DND-41 (cell line): Measurements from ENCODE around the gene DSCAM.
"Not testable (repeated sequence)": the region's sequence is repeated elsewhere in the genome, so short reads cannot be mapped to it uniquely, and the experiment has no call there.

Source experiments
- ATAC-seq: fragments of 200-7000 bp; cut with Tn5 transposase; 3 replicates; pipeline ENCODE4 v1.9.1; 2021; ENCODE audit warnings: low read depth; ENCODE audit not compliant: insufficient read depth
- DNase-seq: peaks from one replicate; pipeline ENCODE4 v3.0.0-alpha.2; 2020
- H2AFZ ChIP-seq: 2 replicates; pipeline ENCODE4 v1.6.0; 2012; ENCODE audit warnings: low read depth, low read length
- H3K27ac ChIP-seq: 2 replicates; pipeline ENCODE4 v1.5.1; 2012; ENCODE audit warnings: low read length, inconsistent platforms
- H3K27me3 ChIP-seq: fragments of 200-600 bp; sonication (generic); 2 replicates; pipeline ENCODE4 v1.6.0; 2012; ENCODE audit warnings: low read length, mild to moderate bottlenecking, inconsistent platforms; ENCODE audit not compliant: insufficient read depth, poor library complexity
- H3K36me3 ChIP-seq: 2 replicates; pipeline ENCODE4 v1.5.1; 2012; ENCODE audit warnings: low read length, inconsistent platforms; ENCODE audit not compliant: insufficient read depth
- H3K4me1 ChIP-seq: 2 replicates; pipeline ENCODE4 v1.5.1; 2012; ENCODE audit warnings: mild to moderate bottlenecking, low read length; ENCODE audit not compliant: insufficient read depth
- H3K4me2 ChIP-seq: 2 replicates; pipeline ENCODE4 v1.6.0; 2012; ENCODE audit warnings: mild to moderate bottlenecking, moderate library complexity, low read length, inconsistent platforms; ENCODE audit not compliant: insufficient read depth
- H3K4me3 ChIP-seq, 2 experiments: fragments of 200-600 bp in 1 of 2; shearing (Covaris generic) in 1 of 2; 2 replicates each; pipeline ENCODE4 v1.5.1; 2012 to 2016; ENCODE audit warnings: inconsistent platforms in 2 of 2, low read length in 2 of 2, mild to moderate bottlenecking in 2 of 2, low read depth in 1 of 2, moderate library complexity in 1 of 2
- H3K79me2 ChIP-seq: 2 replicates; pipeline ENCODE4 v1.6.0; 2012; ENCODE audit warnings: low read length, inconsistent platforms; ENCODE audit not compliant: insufficient read depth
- H3K9ac ChIP-seq: 2 replicates; pipeline ENCODE4 v1.6.0; 2012; ENCODE audit warnings: low read depth, mild to moderate bottlenecking, inconsistent platforms, low read length, moderate library complexity
- H3K9me3 ChIP-seq: 2 replicates; pipeline ENCODE4 v1.5.1; 2012; ENCODE audit warnings: low read length, moderate library complexity, mild to moderate bottlenecking, inconsistent platforms; ENCODE audit not compliant: insufficient read depth, severe bottlenecking
- H4K20me1 ChIP-seq: 2 replicates; pipeline ENCODE4 v1.6.0; 2012; ENCODE audit warnings: low read length; ENCODE audit not compliant: insufficient read depth
- CTCF ChIP-seq: IDR thresholded peaks from 2 replicates; pipeline ENCODE4 v1.5.1; 2012; ENCODE audit warnings: borderline replicate concordance, low read length, moderate library complexity, mild to moderate bottlenecking; ENCODE audit not compliant: poor library complexity, severe bottlenecking; ENCODE audit errors: extremely low read depth
- EZH2 ChIP-seq: IDR thresholded peaks from 3 replicates; pipeline ENCODE4 v1.6.1; 2012; ENCODE audit warnings: borderline replicate concordance, low read depth, mild to moderate bottlenecking, moderate library complexity, low read length, inconsistent platforms; ENCODE audit not compliant: severe bottlenecking

The DSCAM gene

GRCh38 chr21:40846587-40847411 is at the start of gene DSCAM:
Gene DSCAM (minus strand): TSS chr21:40847158. CDS start chr21:40846661, 497 bp downstream.
- DNase-seq (no peak), ATAC-seq (no peak)
- H4K20me1 ChIP-seq = no peaks in the 10 kb centered on the region
- no peak within 1 kb of the TSS for H3K27ac ChIP-seq
- H3K4me3 ChIP-seq = no peak within 1 kb of the TSS
- H3K27me3 ChIP-seq = no peaks in the 10 kb centered on the region
- H3K4me1 ChIP-seq = no peaks in the 10 kb centered on the region
- H3K36me3 ChIP-seq = no peaks in the 10 kb centered on the region
- H2AFZ ChIP-seq = no peak within 1 kb of the TSS
- H3K9me3 ChIP-seq = no peaks in the 10 kb centered on the region
- no peak for TF ChIP-seq EZH2
- no peak for TF ChIP-seq CTCF
- H3K9ac ChIP-seq = no peak within 1 kb of the TSS
- no peaks in the 10 kb centered on the region for H3K79me2 ChIP-seq
- H3K4me2 ChIP-seq = no peak within 1 kb of the TSS

GRCh38 chr21:40895697-40896096 is 48.7 kb upstream of the DSCAM start:
- H3K9me3 ChIP-seq = peaks cover 26% of the 10 kb centered on the region
- not testable (repeated sequence) for DNase-seq, H2AFZ ChIP-seq, H3K79me2 ChIP-seq, H3K9ac ChIP-seq, H3K27ac ChIP-seq, H3K4me1 ChIP-seq, H3K36me3 ChIP-seq, H3K27me3 ChIP-seq, ATAC-seq, H3K4me3 ChIP-seq, H3K4me2 ChIP-seq, H4K20me1 ChIP-seq

DNA sequence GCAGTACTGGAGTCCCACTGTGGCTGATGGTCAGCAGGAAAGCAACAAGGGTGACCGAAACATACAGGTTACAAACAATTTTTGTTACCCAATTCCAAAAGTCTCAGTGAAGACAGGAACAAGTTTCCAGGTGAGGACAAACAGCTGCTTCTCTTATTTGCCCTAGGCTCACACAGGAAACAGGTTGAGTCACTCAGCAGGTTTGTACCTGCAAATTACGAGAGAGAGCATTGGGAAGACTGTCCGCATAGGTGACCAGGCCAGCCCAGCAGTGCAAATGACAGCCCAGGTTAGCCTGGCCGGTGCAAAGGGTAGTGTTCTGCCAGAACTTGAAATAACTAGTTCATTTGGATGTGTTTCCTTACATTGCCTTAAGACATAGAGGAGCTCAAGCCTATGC is 40.0 kb upstream of the DSCAM start:
- no peak overlapping the region for H3K4me3 ChIP-seq
- no peak for ATAC-seq
- H3K9ac ChIP-seq = no peak overlapping the region
- H3K27me3 ChIP-seq = peaks cover 5% of the 10 kb centered on the region
- H2AFZ ChIP-seq = no peak overlapping the region
- no peaks in the 10 kb centered on the region for H3K36me3 ChIP-seq
- no peaks in the 10 kb centered on the region for H3K79me2 ChIP-seq
- TF ChIP-seq CTCF (no peak), EZH2 (no peak)
- H3K27ac ChIP-seq = no peak overlapping the region
- no peaks in the 10 kb centered on the region for H3K4me1 ChIP-seq
- no peak overlapping the region for H3K4me2 ChIP-seq
- no peak for DNase-seq
- no peaks in the 10 kb centered on the region for H3K9me3 ChIP-seq
- H4K20me1 ChIP-seq = no peaks in the 10 kb centered on the region

DNA sequence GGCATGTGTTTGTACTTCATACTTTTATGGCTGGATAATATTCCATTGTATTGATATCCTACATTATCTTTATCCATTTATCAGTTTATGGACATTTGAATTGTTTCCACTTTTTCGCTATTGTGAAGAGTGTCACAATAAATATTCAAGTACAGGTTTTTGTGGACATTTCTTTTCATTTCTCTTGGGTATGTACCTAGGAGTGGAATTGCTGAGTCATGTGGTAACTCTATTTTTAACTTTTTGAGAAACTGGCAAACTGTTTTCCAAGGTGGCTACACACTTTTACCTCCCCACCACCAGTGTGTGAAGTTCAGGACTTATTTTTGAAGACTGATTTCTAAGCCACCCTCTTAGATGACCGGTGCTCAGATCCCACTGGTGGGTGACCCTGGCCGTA is 39.0 kb upstream of the DSCAM start:
- Histone ChIP-seq H2AFZ (no peak overlapping the region), H3K79me2 (no peaks in the 10 kb centered on the region), H3K4me2 (no peak overlapping the region), H3K4me3 (no peak overlapping the region), H3K9ac (no peak overlapping the region), H3K27ac (no peak overlapping the region), H3K36me3 (no peaks in the 10 kb centered on the region), H3K9me3 (no peaks in the 10 kb centered on the region), H3K4me1 (no peaks in the 10 kb centered on the region), H4K20me1 (no peaks in the 10 kb centered on the region), H3K27me3 (peaks cover 5% of the 10 kb centered on the region)
- ATAC-seq (no peak), DNase-seq (no peak)
- TF ChIP-seq CTCF = no peak
- TF ChIP-seq EZH2 = no peak
